T-helper 2 cell treated with Interferon-gamma antibody and Interleukin-4, amounts not matched to agents 5 μg/mL and 100 μg/mL, for 36 hours (primary cell): Measurements from ENCODE around the gene THUMPD2.
"Not testable (repeated sequence)": the region's sequence is repeated elsewhere in the genome, so short reads cannot be mapped to it uniquely, and the experiment has no call there.

Experiments
- DNase-seq: peaks from one replicate; pipeline ENCODE4 v3.0.0; 2021; ENCODE audit warnings: low spot score
- H3K27ac Mint-ChIP-seq: one replicate; pipeline ENCODE4 v1.8.0; 2021; ENCODE audit warnings: mild to moderate bottlenecking, mixed read lengths
- H3K27me3 Mint-ChIP-seq: one replicate; pipeline ENCODE4 v1.8.0; 2021; ENCODE audit warnings: low read depth, mixed read lengths
- H3K36me3 Mint-ChIP-seq: one replicate; pipeline ENCODE4 v1.8.0; 2021; ENCODE audit warnings: low read depth, mixed read lengths
- H3K4me1 Mint-ChIP-seq: one replicate; pipeline ENCODE4 v1.8.0; 2021; ENCODE audit warnings: low read depth, mixed read lengths
- H3K4me3 Mint-ChIP-seq: one replicate; pipeline ENCODE4 v1.8.0; 2022; ENCODE audit warnings: mild to moderate bottlenecking, moderate library complexity, mixed read lengths
- H3K9me3 Mint-ChIP-seq: one replicate; pipeline ENCODE4 v1.8.0; 2021; ENCODE audit warnings: mixed read lengths

THUMPD2 gene

GRCh38 chr2:39736640-39737039 is 42.4 kb downstream of the THUMPD2 start:
- Mint-ChIP-seq H3K27ac (no peak overlapping the region), H3K36me3 (peaks cover 48% of the 10 kb centered on the region), H3K4me3 (no peak overlapping the region), H3K4me1 (peaks cover 8% of the 10 kb centered on the region), H3K27me3 (no peaks in the 10 kb centered on the region), H3K9me3 (no peaks in the 10 kb centered on the region)
- no peak for DNase-seq

GRCh38 chr2:39735648-39736047 is 43.4 kb downstream of the THUMPD2 start:
- H3K4me3 Mint-ChIP-seq = no peak overlapping the region
- H3K27ac Mint-ChIP-seq = no peak overlapping the region
- no peaks in the 10 kb centered on the region for H3K27me3 Mint-ChIP-seq
- DNase-seq = no peak
- no peaks in the 10 kb centered on the region for H3K9me3 Mint-ChIP-seq
- H3K36me3 Mint-ChIP-seq = peaks cover 43% of the 10 kb centered on the region
- peaks cover 8% of the 10 kb centered on the region for H3K4me1 Mint-ChIP-seq

- Mint-ChIP-seq H3K36me3 (peaks cover 38% of the 10 kb centered on the region), H3K27ac (no peak overlapping the region), H3K4me1 (peaks cover 8% of the 10 kb centered on the region), H3K4me3 (no peak overlapping the region), H3K9me3 (no peaks in the 10 kb centered on the region), H3K27me3 (no peaks in the 10 kb centered on the region)
- no peak for DNase-seq
Measured at GRCh38 chr2:39734445-39734844, 44.6 kb downstream of the THUMPD2 start.

- DNase-seq = no peak
- H3K4me3 Mint-ChIP-seq = no peak overlapping the region
- peaks cover 32% of the 10 kb centered on the region for H3K36me3 Mint-ChIP-seq
- H3K9me3 Mint-ChIP-seq = peaks cover under 1% of the 10 kb centered on the region
- H3K27ac Mint-ChIP-seq = no peak overlapping the region
- peaks cover 6% of the 10 kb centered on the region for H3K4me1 Mint-ChIP-seq
- H3K27me3 Mint-ChIP-seq = no peaks in the 10 kb centered on the region
Measured at GRCh38 chr2:39733070-39733674, 45.9 kb downstream of the THUMPD2 start.

- peaks cover 6% of the 10 kb centered on the region for H3K4me1 Mint-ChIP-seq
- no peak overlapping the region for H3K4me3 Mint-ChIP-seq
- H3K27ac Mint-ChIP-seq = no peak overlapping the region
- peaks cover 3% of the 10 kb centered on the region for H3K9me3 Mint-ChIP-seq
- no peak for DNase-seq
- no peaks in the 10 kb centered on the region for H3K27me3 Mint-ChIP-seq
- peaks cover 25% of the 10 kb centered on the region for H3K36me3 Mint-ChIP-seq
Measured at GRCh38 chr2:39732482-39732881, 46.6 kb downstream of the THUMPD2 start.

- Mint-ChIP-seq H3K27ac (no peak overlapping the region), H3K36me3 (peaks cover 21% of the 10 kb centered on the region)
Measured at GRCh38 chr2:39731546-39731945, 47.5 kb downstream of the THUMPD2 start.

GRCh38 chr2:39730685-39731302 is 48.3 kb downstream of the THUMPD2 start:
- Mint-ChIP-seq H3K27me3 (no peaks in the 10 kb centered on the region), H3K4me1 (peaks cover 6% of the 10 kb centered on the region), H3K27ac (no peak overlapping the region), H3K4me3 (no peak overlapping the region), H3K9me3 (peaks cover 3% of the 10 kb centered on the region), H3K36me3 (peaks cover 18% of the 10 kb centered on the region)
- no peak for DNase-seq

More at GRCh38 chr2:39731546-39731945, 47.5 kb downstream of the THUMPD2 start:
- Mint-ChIP-seq H3K4me3 (no peak overlapping the region), H3K9me3 (peaks cover 3% of the 10 kb centered on the region), H3K27me3 (no peaks in the 10 kb centered on the region), H3K4me1 (peaks cover 6% of the 10 kb centered on the region)
- DNase-seq = no peak

GRCh38 chr2:39730276-39730675 is 48.8 kb downstream of the THUMPD2 start:
- Mint-ChIP-seq H3K4me1 (peaks cover 6% of the 10 kb centered on the region), H3K4me3 (no peak overlapping the region), H3K27ac (no peak overlapping the region), H3K36me3 (peaks cover 15% of the 10 kb centered on the region), H3K27me3 (no peaks in the 10 kb centered on the region), H3K9me3 (peaks cover 3% of the 10 kb centered on the region)
- DNase-seq = no peak

- H3K36me3 Mint-ChIP-seq = peaks cover 7% of the 10 kb centered on the region
- no peaks in the 10 kb centered on the region for H3K27me3 Mint-ChIP-seq
- H3K4me3 Mint-ChIP-seq = no peak overlapping the region
- no peak overlapping the region for H3K27ac Mint-ChIP-seq
- peaks cover 3% of the 10 kb centered on the region for H3K9me3 Mint-ChIP-seq
- H3K4me1 Mint-ChIP-seq = peaks cover 3% of the 10 kb centered on the region
- DNase-seq = peak; percentile 18
Measured at GRCh38 chr2:39728941-39729351, 50.1 kb downstream of the THUMPD2 start.

- not testable (repeated sequence) for H3K4me1 Mint-ChIP-seq, H3K36me3 Mint-ChIP-seq, DNase-seq, H3K27me3 Mint-ChIP-seq, H3K9me3 Mint-ChIP-seq, H3K4me3 Mint-ChIP-seq, H3K27ac Mint-ChIP-seq
Measured at GRCh38 chr2:39728085-39728484, 51.0 kb downstream of the THUMPD2 start.

GRCh38 chr2:39725401-39725800 is 53.7 kb downstream of the THUMPD2 start:
- peaks cover 7% of the 10 kb centered on the region for H3K27me3 Mint-ChIP-seq
- no peak overlapping the region for H3K4me3 Mint-ChIP-seq
- H3K4me1 Mint-ChIP-seq = peaks cover 3% of the 10 kb centered on the region
- no peaks in the 10 kb centered on the region for H3K36me3 Mint-ChIP-seq
- DNase-seq = no peak
- H3K27ac Mint-ChIP-seq = no peak overlapping the region
- H3K9me3 Mint-ChIP-seq = peaks cover 3% of the 10 kb centered on the region

- H3K27me3 Mint-ChIP-seq = peaks cover 7% of the 10 kb centered on the region
- no peak overlapping the region for H3K27ac Mint-ChIP-seq
- H3K4me3 Mint-ChIP-seq = no peak overlapping the region
- DNase-seq = no peak
- peaks cover 3% of the 10 kb centered on the region for H3K4me1 Mint-ChIP-seq
- H3K36me3 Mint-ChIP-seq = no peaks in the 10 kb centered on the region
- peaks cover 3% of the 10 kb centered on the region for H3K9me3 Mint-ChIP-seq
Measured at GRCh38 chr2:39724828-39725144, 54.3 kb downstream of the THUMPD2 start.

GRCh38 chr2:39723946-39724827 is 54.9 kb downstream of the THUMPD2 start:
- Mint-ChIP-seq H3K4me1 (peaks cover 3% of the 10 kb centered on the region), H3K27ac (no peak overlapping the region), H3K9me3 (peaks cover 3% of the 10 kb centered on the region), H3K4me3 (no peak overlapping the region), H3K27me3 (peaks cover 7% of the 10 kb centered on the region), H3K36me3 (no peaks in the 10 kb centered on the region)
- no peak for DNase-seq

- H3K9me3 Mint-ChIP-seq = peaks cover 3% of the 10 kb centered on the region
- H3K27me3 Mint-ChIP-seq = peaks cover 7% of the 10 kb centered on the region
- H3K36me3 Mint-ChIP-seq = no peaks in the 10 kb centered on the region
- H3K27ac Mint-ChIP-seq = no peak overlapping the region
- DNase-seq = no peak
- peaks cover 3% of the 10 kb centered on the region for H3K4me1 Mint-ChIP-seq
- H3K4me3 Mint-ChIP-seq = no peak overlapping the region
Measured at GRCh38 chr2:39723497-39723896, 55.6 kb downstream of the THUMPD2 start.
